Right atrium auricular region (tissue), 2 donors: ENCODE results near the gene ALDH1A1. TPM values are rescaled to one million over a fixed set of nuclear protein-coding genes. Genes with fewer than 3 reads are reported as not detected.

ENCODE experiments used
- DNase-seq: peaks from one replicate; pipeline ENCODE4 v3.0.0-alpha.2; 2019; ENCODE audit warnings: low spot score
- H3K27ac ChIP-seq, 2 donors: fragments of 200-600 bp; sonication (generic); 1 replicate in 1 of 2; 2 replicates in 1 of 2; pipeline ENCODE4 v1.5.1; 2016 to 2019
- H3K27me3 ChIP-seq, 2 donors: fragments of 200-600 bp; sonication (generic); one replicate each; pipeline versions ENCODE4 v1.5.1 to v1.6.0; 2017 to 2019
- H3K36me3 ChIP-seq: fragments of 200-600 bp; sonication (generic); one replicate; pipeline ENCODE4 v1.5.1; 2016
- H3K4me1 ChIP-seq, 2 donors: fragments of 200-600 bp; sonication (generic); one replicate each; pipeline versions ENCODE4 v1.5.1 to v1.6.0; 2017 to 2019
- H3K4me3 ChIP-seq, 2 donors: fragments of 200-600 bp; sonication (generic); 1 replicate in 1 of 2; 2 replicates in 1 of 2; pipeline ENCODE4 v1.5.1; 2017 to 2019; ENCODE audit warnings: mild to moderate bottlenecking in 1 of 2, moderate library complexity in 1 of 2
- H3K9me3 ChIP-seq, 2 donors: fragments of 200-600 bp; sonication (generic); one replicate each; pipeline ENCODE4 v1.5.1; 2019
- total RNA-seq, 2 donors: library from RNA; depleted of rRNA; stranded (reverse); fragments of >200 nt; gene quantifications; one replicate each; pipeline ENCODE4 v1.1.0, GENCODE V29; 2016
- TF ChIP-seq, protein P1 (sequence below), 2 donors: fragments of 200-600 bp; sonication (generic); IDR thresholded peaks; one replicate each; pipeline ENCODE4 v1.5.1; 2019; ENCODE audit warnings: antibody characterized with exemption in 2 of 2

ALDH1A1 gene
- total RNA-seq, 2 donors from 2014 or later, result 24.0 to 32.2 TPM

DNA sequence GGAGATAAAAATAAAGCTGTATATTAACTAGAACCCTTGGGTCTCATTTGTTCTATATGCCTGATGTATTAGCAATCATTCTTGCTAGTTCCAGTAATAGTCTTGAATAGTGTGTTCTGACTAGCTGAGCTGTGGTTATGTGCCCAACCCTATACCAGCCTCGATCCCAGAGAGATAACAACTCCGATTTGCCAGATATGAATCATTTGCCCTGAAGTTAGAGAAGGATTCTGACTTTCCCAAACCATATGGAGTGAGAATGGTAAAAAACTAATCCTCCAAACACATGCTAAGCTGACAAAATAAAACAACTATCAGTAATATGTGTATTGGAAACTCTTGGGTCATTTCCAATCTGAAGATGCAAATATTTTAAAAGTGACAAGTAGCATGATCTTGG, 64.8 kb downstream of the ALDH1A1 start:
- H3K9me3 ChIP-seq, result no peaks in the 10 kb centered on the region
- no peak for DNase-seq
- H3K4me3 ChIP-seq, result no peak overlapping the region
- H3K27me3 ChIP-seq, result no peaks in the 10 kb centered on the region
- no peak overlapping the region for H3K27ac ChIP-seq
- no peaks in the 10 kb centered on the region for H3K4me1 ChIP-seq
- TF ChIP-seq, protein P1, sequence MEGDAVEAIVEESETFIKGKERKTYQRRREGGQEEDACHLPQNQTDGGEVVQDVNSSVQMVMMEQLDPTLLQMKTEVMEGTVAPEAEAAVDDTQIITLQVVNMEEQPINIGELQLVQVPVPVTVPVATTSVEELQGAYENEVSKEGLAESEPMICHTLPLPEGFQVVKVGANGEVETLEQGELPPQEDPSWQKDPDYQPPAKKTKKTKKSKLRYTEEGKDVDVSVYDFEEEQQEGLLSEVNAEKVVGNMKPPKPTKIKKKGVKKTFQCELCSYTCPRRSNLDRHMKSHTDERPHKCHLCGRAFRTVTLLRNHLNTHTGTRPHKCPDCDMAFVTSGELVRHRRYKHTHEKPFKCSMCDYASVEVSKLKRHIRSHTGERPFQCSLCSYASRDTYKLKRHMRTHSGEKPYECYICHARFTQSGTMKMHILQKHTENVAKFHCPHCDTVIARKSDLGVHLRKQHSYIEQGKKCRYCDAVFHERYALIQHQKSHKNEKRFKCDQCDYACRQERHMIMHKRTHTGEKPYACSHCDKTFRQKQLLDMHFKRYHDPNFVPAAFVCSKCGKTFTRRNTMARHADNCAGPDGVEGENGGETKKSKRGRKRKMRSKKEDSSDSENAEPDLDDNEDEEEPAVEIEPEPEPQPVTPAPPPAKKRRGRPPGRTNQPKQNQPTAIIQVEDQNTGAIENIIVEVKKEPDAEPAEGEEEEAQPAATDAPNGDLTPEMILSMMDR (IDR thresholded peaks at IDR 0.05), result no peak
- H3K36me3 ChIP-seq, result no peaks in the 10 kb centered on the region

DNA sequence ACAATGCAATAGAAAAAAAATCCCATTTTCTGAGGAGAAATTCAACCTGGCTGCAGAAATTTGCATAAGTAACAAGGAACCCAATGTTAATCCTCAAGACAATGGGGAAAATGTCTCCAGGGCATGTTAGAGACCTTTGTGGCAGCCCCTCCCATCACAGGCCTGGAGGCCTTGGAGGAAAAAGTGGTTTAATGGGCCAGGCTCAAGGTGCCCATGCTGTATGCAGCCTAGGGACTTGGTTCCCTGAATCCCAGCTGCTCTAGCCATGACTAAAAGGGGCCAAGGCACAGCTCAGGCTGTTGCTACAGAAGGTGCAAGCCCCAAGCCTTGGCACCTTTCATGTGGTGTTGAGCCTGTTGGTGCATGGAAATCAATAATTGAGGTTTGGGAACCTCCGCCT, 66.5 kb downstream of the ALDH1A1 start:
- TF ChIP-seq, protein P1 (IDR thresholded peaks at IDR 0.05), result no peak
- Histone ChIP-seq H3K27me3 (no peaks in the 10 kb centered on the region), H3K4me1 (peaks cover 0 to 13% of the 10 kb centered on the region in 2 donors), H3K9me3 (no peaks in the 10 kb centered on the region), H3K36me3 (no peaks in the 10 kb centered on the region), H3K27ac (no peak overlapping the region), H3K4me3 (no peak overlapping the region)
- no peak for DNase-seq

DNA sequence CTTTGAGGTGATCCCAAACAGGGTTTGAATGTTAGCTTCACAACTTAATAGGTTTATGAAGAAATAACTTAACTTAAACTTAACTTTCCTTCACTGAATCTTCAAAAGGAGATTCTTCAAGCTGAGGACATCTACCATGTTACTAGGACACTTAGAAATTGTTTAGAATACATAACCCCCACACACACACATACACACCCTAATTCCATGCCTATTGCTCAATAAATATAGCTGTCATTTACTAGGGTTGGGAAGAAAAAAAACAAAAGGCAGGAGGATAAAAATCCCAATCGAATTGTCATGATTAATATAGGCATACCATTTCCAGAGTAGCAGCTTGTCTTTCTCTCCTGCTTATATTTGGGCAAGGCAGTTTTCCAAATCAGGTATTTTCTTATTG, 68.3 kb downstream of the ALDH1A1 start:
- TF ChIP-seq, protein P1 (IDR thresholded peaks at IDR 0.05), result no peak

DNA sequence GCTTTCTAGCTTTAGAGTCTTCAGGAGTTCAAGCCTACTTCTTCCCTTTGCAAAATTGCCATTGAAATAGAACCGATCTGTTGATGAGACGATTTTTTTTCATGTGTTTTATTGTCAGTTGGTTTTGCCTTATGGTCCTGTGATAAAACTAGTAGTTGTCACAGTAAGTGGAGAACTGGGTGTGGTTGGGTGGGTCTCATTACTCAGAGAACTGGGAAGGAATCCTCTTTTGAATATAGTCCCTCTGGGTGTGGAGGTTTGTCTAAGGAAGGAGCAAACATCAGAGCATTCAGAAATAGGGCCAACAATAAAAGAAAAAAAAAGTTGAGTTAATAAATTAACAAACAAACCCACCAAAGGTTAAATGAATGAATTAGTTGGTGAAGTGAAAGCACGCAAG, 69.0 kb downstream of the ALDH1A1 start:
- no peaks in the 10 kb centered on the region for H3K36me3 ChIP-seq
- H3K9me3 ChIP-seq, result no peaks in the 10 kb centered on the region
- H3K4me3 ChIP-seq, result no peak overlapping the region
- TF ChIP-seq, protein P1 (IDR thresholded peaks at IDR 0.05), result no peak
- H3K27ac ChIP-seq, result no peak overlapping the region
- H3K27me3 ChIP-seq, result no peaks in the 10 kb centered on the region
- peaks cover 0 to 13% of the 10 kb centered on the region in 2 donors for H3K4me1 ChIP-seq
- no peak for DNase-seq

More for the DNA sequence above, 68.3 kb downstream of the ALDH1A1 start:
- DNase-seq, result no peak
- peaks cover 0 to 13% of the 10 kb centered on the region in 2 donors for H3K4me1 ChIP-seq
- H3K27me3 ChIP-seq, result no peaks in the 10 kb centered on the region
- no peak overlapping the region for H3K27ac ChIP-seq
- H3K4me3 ChIP-seq, result no peak overlapping the region
- H3K9me3 ChIP-seq, result no peaks in the 10 kb centered on the region
- no peaks in the 10 kb centered on the region for H3K36me3 ChIP-seq

DNA sequence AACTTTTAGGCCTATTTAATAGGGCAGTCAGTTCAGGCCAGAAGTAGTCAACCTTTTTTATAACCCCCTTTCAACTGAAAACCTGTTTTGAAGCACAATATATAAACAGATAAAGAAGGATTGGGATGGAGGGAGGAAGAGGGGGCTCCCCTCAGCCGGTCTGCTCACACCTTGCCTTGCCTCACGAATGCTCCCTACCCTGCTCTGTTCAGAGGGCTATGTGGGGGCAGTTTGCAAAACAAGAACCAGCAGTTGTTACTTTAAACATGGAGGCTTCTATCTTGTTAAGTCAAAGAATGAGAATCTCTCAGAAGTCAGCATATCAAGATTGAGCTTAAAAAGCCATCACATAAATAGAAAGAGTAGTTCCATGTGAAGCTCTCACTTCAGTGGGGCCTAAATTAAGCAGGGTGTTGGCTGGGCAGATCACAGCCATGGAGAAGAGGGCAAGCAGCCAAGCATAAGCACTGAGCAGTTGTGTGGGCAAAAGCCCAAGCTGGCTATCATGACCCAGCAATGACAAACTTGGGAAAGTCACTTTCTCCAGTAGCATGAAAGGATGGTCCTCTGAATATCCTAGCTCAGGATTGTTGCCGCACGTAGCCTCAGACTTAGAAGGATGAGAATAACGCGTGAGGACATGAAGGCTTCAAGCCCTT, 70.6 kb downstream of the ALDH1A1 start:
- H3K27ac ChIP-seq, result peak overlapping the region; percentile 77 to 88
- H3K36me3 ChIP-seq, result no peaks in the 10 kb centered on the region
- no peak overlapping the region for H3K4me3 ChIP-seq
- no peaks in the 10 kb centered on the region for H3K9me3 ChIP-seq
- TF ChIP-seq, protein P1 (IDR thresholded peaks at IDR 0.05), result no peak
- H3K27me3 ChIP-seq, result no peaks in the 10 kb centered on the region
- DNase-seq, result peak; percentile 64
- peaks cover 0 to 13% of the 10 kb centered on the region in 2 donors for H3K4me1 ChIP-seq

DNA sequence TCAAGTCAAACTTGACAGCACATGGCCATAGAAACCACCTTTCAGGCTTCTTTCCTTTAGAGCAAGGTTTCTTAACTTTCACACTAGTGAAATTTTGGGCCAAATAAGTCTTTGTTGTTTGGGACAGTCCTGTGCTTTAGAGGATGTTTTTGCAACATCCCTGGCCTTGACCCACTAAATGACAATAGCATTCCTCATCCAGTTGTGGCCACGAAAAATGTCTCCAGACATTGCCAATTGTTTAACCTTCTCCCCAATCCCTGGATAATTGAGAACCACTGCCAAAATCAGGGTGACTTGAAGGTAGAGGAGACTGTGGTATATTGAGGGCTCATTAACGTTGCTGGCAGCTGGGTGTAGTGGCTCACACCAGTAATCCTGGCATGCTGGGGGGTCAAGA, 72.0 kb downstream of the ALDH1A1 start:
- Histone ChIP-seq H3K4me3 (no peak overlapping the region), H3K27ac (peak overlapping the region in 1 of 2 donors; percentile 88), H3K9me3 (no peaks in the 10 kb centered on the region), H3K36me3 (no peaks in the 10 kb centered on the region), H3K27me3 (no peaks in the 10 kb centered on the region), H3K4me1 (peaks cover 0 to 13% of the 10 kb centered on the region in 2 donors)
- TF ChIP-seq, protein P1 (IDR thresholded peaks at IDR 0.05), result no peak
- no peak for DNase-seq
